Kidney epithelial cell (primary cell): ENCODE data around the gene TBL3. TPM values are rescaled to one million over a fixed set of nuclear protein-coding genes. Genes with fewer than 3 reads are reported as not detected.
"Not testable (repeated sequence)": the region's sequence is repeated elsewhere in the genome, so short reads cannot be mapped to it uniquely, and the experiment has no call there.

Experiments used
- DNase-seq: peaks from one replicate; pipeline ENCODE4 v3.0.0-alpha.2; 2010; ENCODE audit warnings: low read depth
- H3K27me3 ChIP-seq: 2 replicates; pipeline ENCODE4 v1.6.0; 2011; ENCODE audit warnings: low read length; ENCODE audit not compliant: control insufficient read depth, insufficient read depth
- H3K36me3 ChIP-seq: 2 replicates; pipeline ENCODE4 v1.5.1; 2011; ENCODE audit warnings: low read length; ENCODE audit not compliant: control insufficient read depth, insufficient read depth
- H3K4me3 ChIP-seq: 2 replicates; pipeline ENCODE4 v1.5.1; 2011; ENCODE audit warnings: low read depth, mild to moderate bottlenecking, control low read depth, low read length
- total RNA-seq: library from RNA; depleted of rRNA; stranded (reverse); fragments of >200 nt; gene quantifications from 2 replicates; pipeline ENCODE4 v1.2.3, GENCODE V29; 2015
- TF ChIP-seq, protein P1 (sequence below): IDR thresholded peaks from 2 replicates; pipeline ENCODE4 v1.5.1; 2011; ENCODE audit warnings: mild to moderate bottlenecking, moderate library complexity, low read length, control low read depth, inconsistent platforms; ENCODE audit not compliant: insufficient read depth, poor library complexity, severe bottlenecking

Gene TBL3
- total RNA-seq, 1 donor from 2014 or later = 70.3 TPM

DNA sequence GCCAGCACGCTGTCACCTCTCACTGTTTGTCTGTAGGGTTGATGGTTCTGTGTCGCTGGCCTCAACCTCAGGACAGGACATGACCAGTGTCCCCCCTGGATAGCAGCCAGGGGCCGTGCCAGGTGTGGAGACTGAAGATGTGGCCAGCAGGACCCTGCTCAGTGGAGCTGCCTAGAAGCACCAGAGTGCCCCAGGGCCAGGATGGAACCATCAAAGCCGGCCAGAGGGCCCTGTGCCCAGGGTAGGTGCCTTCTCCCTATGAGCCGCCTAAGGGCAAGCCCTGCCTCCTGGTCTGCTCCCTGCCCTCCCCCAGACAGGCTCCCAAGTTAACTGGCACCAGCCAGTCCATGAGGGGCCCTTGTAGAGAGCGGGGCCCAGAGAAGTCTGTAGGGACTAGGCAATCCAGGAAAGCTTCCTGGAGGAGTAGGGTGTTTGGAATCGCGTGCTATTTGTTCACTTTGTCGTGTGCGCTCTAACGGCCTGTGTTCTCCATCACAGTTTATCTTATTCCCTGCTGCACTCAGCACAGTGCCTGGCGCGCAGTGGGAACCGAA lies 13.1 kb upstream of the TBL3 start:
- H3K27me3 ChIP-seq = no peaks in the 10 kb centered on the region

DNA sequence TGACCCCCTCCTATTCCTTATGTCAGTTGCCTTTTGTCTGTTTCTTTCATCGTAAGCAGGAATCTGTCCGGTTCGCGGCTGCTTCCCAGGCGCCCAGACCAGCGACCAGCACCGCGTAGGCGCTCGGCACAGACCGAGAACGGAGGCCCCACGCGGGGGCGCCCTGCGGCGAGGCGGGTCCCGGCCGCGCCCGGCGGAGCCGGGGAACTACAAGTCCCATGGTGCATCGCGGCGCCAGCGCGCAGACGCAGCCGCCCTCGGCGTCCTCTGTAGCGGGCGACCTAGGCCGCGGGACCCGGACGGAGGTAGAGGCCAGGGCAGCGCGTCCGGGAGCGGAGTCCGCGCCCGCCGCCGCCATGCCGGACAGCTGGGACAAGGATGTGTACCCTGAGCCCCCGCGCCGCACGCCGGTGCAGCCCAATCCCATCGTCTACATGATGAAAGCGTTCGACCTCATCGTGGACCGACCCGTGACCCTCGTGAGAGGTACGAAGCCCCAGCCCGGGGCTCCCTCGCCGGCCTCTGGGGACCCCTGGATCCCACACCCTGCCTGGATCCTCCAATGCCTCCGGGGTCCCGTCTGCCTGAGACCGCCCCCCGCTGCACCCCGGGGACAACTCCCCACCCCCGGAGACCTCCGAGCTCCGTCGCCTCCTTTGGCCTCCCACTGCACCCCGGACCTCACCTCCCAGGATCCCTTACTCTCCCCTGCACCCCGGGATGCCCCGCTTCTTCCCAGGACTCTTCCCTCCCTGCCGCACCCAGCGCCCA lies 12.4 kb upstream of the TBL3 start, which contains the start of gene NDUFB10:
Gene NDUFB10 (plus strand): TSS at position 270 of the 771 bp plus-strand sequence. CDS start 87 bp downstream, at position 357.
- Histone ChIP-seq H3K4me3 (peak within 1 kb of the TSS; percentile 95), H3K27me3 (no peaks in the 10 kb centered on the region), H3K36me3 (peaks cover 2% of the 10 kb centered on the region)
- TF ChIP-seq, protein P1, sequence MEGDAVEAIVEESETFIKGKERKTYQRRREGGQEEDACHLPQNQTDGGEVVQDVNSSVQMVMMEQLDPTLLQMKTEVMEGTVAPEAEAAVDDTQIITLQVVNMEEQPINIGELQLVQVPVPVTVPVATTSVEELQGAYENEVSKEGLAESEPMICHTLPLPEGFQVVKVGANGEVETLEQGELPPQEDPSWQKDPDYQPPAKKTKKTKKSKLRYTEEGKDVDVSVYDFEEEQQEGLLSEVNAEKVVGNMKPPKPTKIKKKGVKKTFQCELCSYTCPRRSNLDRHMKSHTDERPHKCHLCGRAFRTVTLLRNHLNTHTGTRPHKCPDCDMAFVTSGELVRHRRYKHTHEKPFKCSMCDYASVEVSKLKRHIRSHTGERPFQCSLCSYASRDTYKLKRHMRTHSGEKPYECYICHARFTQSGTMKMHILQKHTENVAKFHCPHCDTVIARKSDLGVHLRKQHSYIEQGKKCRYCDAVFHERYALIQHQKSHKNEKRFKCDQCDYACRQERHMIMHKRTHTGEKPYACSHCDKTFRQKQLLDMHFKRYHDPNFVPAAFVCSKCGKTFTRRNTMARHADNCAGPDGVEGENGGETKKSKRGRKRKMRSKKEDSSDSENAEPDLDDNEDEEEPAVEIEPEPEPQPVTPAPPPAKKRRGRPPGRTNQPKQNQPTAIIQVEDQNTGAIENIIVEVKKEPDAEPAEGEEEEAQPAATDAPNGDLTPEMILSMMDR = peak; percentile 31
- no peak for DNase-seq

More for the DNA sequence above, 13.1 kb upstream of the TBL3 start:
- Histone ChIP-seq H3K36me3 (peaks cover under 1% of the 10 kb centered on the region), H3K4me3 (no peak overlapping the region)
- no peak for DNase-seq
- TF ChIP-seq, protein P1 = no peak

DNA sequence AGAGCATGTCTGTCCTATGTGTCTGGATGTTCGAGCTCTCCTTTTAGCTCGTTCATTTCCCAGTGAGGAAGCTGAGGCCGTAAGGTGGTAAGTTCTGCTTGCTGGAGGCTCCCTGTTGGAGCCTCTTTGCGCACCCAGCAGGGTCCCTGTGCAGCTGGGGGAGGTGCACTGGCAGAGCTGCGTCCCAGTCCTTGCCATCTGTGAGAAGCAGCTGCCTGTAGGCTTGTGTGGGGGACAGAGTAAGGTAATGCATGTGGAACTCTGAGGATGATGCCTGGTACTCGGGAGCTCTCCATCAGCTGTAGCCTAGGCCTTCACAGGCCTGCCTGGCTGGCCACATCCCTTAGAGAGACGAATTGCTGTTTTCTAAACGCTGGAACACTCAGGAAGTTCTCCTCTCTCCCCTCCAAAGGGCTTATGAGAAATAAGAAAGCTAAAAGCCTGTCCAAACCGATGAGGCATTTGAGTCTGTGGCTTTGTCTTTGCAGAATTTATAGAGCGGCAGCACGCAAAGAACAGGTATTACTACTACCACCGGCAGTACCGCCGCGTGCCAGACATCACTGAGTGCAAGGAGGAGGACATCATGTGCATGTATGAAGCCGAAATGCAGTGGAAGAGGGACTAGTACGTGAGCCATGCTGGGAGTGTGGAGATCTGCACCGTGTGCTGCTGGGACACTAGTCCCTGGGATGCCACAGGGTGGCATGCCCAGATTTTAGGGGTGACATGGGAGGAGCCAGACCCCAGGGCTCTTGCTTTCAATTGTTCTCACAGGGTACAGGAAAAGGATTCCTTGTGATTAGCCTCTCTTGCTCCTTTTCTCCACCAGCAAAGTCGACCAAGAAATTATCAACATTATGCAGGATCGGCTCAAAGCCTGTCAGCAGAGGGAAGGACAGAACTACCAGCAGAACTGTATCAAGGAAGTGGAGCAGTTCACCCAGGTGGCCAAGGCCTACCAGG lies 10.9 kb upstream of the TBL3 start:
- Histone ChIP-seq H3K36me3 (peaks cover 2% of the 10 kb centered on the region), H3K27me3 (no peaks in the 10 kb centered on the region), H3K4me3 (no peak overlapping the region)
- no peak for DNase-seq
- TF ChIP-seq, protein P1 = no peak

DNA sequence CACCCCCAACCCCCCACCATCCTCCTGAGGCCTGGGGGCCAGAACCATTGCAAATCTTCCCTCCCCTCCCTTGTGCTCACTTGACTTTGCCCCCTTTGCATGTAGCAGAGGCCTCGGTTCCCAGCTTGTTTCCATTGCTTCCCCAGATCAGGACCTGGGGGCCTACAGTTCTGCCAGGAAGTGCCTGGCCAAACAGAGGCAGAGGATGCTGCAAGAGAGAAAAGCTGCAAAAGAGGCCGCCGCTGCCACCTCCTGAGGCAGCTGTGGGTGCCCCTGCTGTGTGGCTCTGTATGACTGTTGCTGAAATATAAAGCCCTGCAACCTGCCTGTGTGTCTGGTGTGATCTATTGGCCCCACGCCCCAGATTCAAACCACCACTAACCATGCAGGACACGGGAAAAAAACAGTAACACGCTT lies 10.2 kb upstream of the TBL3 start:
- Histone ChIP-seq H3K36me3 (peaks cover 2% of the 10 kb centered on the region), H3K4me3 (no peak overlapping the region), H3K27me3 (no peaks in the 10 kb centered on the region)
- TF ChIP-seq, protein P1 = no peak
- DNase-seq = no peak

DNA sequence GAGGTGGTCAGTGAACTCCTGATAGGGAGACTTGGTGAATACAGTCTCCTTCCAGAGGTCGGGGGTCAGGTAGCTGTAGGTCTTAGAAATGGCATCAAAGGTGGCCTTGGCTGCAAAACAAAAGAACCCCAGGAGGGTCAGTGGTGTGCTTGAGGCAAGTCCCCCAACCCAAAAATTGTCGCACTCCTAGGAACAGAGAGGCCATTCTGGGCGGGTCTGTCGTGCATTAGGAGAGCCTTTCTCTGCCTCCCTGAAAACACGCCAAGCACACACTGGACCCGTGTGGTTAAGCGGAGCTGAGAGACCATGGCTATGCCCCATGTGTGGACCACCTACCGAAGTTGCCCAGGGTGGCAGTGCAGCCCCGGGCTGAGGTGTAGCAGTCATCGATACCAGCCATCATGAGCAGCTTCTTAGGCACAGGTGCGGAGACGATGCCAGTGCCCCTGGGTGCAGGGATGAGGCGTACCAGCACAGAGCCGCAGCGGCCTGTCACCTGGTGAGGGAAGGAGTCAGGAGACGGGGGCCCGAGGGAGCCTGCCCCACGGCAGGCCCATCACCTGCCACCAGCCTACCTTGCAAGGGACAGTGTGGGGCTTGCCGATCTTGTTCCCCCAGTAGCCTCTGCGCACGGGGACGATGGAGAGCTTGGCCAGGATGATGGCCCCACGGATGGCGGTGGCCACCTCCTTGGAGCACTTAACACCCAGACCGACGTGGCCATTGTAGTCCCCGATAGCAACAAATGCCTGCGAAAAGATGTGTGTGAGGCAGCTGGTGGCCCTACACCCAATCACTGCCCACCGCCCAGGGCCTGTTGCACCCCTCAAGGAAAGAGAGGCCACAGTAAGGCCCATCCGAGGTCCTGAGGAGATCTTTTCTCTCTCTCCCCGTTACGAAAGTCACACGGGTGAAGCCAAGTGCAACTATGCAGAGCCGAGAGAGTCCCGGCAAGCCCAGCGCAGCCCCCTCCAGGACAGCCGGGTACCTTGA lies 9.4 kb upstream of the TBL3 start:
- H3K4me3 ChIP-seq = peak overlapping the region; percentile 75
- not testable (repeated sequence) for DNase-seq, H3K27me3 ChIP-seq, H3K36me3 ChIP-seq
